OCI-LY3 (cell line): Measurements from ENCODE around the gene GOLGA6L1.
"Not testable (repeated sequence)": the region's sequence is repeated elsewhere in the genome, so short reads cannot be mapped to it uniquely, and the experiment has no call there.

Source experiments
- EZH2phosphoT487 ChIP-seq: fragments of 200-600 bp; shearing (Covaris generic); IDR thresholded peaks from 2 replicates; pipeline ENCODE4 v1.6.1; 2018; ENCODE audit warnings: antibody characterized with exemption, mixed run types, low read depth
- TF ChIP-seq, protein P1 (sequence below): fragments of 200-600, 300-600 bp; sonication (generic); IDR thresholded peaks from 2 replicates; pipeline ENCODE4 v1.5.1; 2014; ENCODE audit warnings: antibody characterized with exemption, low read length, low read depth

DNA sequence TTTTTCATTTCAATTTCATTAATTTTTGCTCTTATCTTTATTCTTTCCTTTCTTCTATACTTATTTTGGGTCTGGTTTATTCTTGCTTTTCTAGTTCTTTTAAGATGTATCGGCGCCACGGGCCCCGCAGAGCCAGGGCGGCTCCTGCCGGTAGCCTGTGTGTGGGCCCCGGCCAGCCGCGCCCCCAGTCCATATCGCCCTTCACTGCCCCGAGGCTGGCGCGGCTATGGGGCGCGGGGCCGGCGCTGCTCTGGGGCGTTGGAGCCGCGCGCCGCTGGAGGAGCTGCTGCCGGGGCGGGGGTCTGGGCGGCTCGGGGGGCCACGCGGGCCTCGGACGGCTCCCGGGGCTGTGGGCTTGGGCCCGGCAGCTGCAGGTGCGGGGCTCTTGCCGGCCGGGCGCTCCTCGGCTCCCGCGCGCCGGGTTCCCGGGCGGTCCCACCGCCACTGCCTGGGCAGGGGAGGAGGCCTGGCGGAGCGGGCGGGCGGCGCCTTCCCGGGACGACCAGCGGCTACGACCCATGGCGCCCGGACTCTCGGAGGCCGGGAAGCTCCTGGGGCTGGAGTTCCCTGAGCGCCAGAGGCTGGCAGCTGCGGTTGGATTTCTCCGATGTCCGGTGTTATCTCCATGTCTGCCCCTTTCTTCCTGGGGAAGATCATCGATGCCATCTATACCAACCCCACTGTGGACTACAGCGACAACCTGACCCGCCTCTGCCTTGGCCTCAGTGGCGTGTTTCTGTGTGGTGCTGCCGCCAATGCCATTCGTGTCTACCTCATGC is 43.3 kb upstream of the GOLGA6L1 start:
- TF ChIP-seq, protein P1, sequence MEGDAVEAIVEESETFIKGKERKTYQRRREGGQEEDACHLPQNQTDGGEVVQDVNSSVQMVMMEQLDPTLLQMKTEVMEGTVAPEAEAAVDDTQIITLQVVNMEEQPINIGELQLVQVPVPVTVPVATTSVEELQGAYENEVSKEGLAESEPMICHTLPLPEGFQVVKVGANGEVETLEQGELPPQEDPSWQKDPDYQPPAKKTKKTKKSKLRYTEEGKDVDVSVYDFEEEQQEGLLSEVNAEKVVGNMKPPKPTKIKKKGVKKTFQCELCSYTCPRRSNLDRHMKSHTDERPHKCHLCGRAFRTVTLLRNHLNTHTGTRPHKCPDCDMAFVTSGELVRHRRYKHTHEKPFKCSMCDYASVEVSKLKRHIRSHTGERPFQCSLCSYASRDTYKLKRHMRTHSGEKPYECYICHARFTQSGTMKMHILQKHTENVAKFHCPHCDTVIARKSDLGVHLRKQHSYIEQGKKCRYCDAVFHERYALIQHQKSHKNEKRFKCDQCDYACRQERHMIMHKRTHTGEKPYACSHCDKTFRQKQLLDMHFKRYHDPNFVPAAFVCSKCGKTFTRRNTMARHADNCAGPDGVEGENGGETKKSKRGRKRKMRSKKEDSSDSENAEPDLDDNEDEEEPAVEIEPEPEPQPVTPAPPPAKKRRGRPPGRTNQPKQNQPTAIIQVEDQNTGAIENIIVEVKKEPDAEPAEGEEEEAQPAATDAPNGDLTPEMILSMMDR: not testable (repeated sequence)
- TF ChIP-seq EZH2phosphoT487: not testable (repeated sequence)
